Measurements from ENCODE around the gene EEF1E1.

DNA sequence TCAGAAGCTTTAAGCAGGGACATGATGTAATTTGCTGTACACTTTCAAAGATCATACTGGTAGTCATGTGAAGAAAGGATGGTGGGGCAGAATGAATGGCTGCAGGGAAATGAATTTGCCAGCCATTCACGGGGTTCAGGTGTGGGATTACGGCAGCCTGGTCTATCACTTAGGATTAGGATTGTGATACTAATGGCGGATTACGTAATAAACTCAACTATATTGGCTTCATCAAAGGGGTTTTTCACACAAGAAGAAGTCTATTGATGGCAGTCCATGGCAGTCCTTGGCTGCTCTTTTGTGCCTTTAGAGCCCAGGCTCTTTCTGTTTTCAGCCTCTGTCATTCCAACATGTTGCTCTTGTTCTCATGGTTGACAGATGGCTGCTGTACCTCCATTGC, 12.6 kb upstream of the EEF1E1 start:
- no peak for TF ChIP-seq POLR2AphosphoS5 (IDR thresholded peaks at IDR 0.05)
- no peak for TF ChIP-seq POLR2A (IDR thresholded peaks at IDR 0.05)
